GM12873 (cell line): ENCODE results near the gene SET.

Source experiments
- TF ChIP-seq, protein P1 (sequence below): IDR thresholded peaks from 2 replicates; pipeline ENCODE4 v1.5.1; 2012; ENCODE audit warnings: low read depth, mild to moderate bottlenecking, moderate library complexity, low read length, control low read depth; ENCODE audit not compliant: insufficient read depth; ENCODE audit errors: missing control alignments

Gene SET, protein sequence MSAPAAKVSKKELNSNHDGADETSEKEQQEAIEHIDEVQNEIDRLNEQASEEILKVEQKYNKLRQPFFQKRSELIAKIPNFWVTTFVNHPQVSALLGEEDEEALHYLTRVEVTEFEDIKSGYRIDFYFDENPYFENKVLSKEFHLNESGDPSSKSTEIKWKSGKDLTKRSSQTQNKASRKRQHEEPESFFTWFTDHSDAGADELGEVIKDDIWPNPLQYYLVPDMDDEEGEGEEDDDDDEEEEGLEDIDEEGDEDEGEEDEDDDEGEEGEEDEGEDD

DNA sequence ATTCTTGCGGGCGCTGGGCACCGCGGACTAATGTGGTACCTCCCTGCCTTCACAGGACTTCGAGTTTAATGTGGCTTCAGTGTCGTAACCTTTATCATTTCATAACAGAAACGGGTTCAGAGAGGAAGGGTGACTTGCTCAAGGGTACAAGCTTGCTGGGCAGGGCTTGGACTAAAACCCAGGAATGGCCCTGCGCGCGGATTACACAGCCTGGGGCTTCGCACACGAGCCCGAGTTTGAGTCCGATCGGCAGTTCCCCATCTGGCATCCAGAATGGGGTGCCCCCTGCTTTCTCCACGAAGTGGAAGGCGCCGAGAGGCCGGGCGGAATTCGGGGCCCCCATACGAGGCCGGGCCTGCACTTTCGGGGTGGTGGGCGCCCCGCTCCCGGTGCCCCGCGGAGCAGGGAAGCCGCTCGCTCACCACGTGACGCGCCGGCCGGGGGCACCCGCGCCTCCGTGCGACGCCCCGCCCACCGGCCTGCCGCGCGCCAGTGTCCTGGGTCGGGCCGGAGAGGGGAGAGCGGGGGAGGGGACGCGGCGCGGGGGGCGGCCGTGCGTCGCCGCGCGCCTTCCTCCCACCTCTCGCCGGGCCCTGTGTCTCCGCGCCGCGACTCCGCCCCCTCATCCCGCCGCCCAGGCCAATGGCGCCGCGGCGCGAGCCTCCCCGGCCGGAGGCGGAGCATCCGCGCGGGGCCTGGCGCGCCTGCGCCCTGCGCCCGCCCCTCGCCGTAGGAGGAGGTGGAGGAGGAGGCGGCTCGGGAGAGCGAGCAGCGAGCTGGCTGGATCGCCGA, at the start of gene SET:
SET (plus strand) TSS at position 722 of the 792 bp plus-strand sequence. CDS start 361 bp downstream, outside the sequence.
- TF ChIP-seq, protein P1, sequence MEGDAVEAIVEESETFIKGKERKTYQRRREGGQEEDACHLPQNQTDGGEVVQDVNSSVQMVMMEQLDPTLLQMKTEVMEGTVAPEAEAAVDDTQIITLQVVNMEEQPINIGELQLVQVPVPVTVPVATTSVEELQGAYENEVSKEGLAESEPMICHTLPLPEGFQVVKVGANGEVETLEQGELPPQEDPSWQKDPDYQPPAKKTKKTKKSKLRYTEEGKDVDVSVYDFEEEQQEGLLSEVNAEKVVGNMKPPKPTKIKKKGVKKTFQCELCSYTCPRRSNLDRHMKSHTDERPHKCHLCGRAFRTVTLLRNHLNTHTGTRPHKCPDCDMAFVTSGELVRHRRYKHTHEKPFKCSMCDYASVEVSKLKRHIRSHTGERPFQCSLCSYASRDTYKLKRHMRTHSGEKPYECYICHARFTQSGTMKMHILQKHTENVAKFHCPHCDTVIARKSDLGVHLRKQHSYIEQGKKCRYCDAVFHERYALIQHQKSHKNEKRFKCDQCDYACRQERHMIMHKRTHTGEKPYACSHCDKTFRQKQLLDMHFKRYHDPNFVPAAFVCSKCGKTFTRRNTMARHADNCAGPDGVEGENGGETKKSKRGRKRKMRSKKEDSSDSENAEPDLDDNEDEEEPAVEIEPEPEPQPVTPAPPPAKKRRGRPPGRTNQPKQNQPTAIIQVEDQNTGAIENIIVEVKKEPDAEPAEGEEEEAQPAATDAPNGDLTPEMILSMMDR, result no peak

DNA sequence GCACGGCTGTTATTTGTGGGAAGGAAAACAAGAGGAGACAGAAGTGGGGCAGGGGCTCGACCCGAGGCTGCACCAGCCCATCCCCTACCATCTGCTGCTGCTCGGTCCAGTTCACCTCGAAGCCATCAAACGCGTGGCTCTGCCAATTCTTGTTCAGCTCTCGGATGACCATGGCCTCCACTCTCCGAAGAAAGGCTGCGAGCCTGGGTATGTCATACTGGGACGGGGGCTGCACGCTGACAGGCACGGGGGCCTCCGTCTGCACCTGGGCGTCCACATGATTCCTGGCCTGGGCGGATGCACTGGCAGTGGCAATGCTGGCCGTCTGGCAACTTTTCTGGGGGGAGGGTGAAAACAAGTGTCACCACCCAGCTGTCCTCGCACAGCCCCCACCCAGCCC, 48.4 kb upstream of the SET start:
- TF ChIP-seq, protein P1, result no peak

DNA sequence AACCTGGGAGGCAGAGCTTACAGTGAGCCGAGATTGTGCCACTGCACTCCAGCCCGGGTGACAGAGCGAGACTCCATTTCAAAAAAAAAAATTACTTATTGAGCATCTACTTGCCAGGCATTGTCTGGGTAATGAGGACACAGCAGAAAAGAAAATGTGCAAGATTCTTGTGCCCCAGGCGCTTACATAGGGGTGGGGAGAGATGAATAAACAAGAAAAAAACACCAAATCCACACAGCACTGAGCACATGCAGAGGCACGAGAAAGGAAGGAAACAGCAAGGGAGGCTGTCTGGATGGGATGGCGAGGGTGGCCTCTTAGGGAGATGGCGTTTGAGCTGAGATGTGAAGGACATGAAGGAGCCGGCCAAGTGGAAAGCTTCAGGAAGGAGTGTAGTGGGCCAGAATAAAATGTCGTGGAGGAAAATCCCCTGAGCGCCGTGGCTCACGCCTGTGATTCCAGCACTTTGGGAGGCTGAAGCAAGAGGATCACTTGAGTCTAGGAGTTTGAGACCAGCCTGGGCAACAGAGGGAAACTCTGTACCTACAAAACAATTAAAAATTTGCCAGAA, 46.3 kb upstream of the SET start:
- TF ChIP-seq, protein P1, result no peak

DNA sequence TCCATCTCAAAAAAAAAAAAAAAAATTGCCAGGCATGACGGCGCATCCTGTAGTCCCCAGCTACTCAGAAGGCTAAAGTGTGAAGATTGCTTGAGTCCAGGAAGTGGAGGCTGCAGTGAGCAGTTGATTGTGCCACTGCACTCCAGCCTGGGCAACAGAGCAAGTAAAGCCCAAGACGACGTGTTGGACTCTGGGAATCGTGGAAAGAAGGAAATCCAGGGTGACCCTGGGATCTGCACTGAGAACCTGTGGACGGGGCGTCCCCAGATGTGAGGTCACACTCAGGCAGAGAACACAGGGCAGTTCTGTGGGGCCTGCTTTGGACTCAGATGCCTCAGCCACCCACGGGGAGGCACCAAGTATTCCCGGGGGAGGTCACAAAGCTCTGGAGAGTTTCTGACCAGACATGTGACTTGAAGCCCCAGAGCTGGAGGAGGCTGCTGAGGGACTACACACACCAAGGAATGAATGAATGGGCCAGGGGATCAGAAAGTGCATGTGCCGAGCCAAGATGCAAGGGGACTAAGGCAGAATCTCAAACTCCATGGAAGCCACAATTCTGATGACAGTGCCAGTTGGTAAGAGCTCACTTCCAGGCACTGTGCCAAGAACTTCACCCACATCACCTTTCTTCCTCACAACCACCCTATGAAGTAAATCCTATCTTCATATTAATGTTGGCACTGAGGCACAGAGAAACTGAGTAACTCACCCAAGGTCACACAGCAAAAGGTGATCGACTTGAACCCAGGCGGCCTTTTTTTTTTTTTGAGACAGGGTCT, 45.3 kb upstream of the SET start:
- TF ChIP-seq, protein P1, result no peak

DNA sequence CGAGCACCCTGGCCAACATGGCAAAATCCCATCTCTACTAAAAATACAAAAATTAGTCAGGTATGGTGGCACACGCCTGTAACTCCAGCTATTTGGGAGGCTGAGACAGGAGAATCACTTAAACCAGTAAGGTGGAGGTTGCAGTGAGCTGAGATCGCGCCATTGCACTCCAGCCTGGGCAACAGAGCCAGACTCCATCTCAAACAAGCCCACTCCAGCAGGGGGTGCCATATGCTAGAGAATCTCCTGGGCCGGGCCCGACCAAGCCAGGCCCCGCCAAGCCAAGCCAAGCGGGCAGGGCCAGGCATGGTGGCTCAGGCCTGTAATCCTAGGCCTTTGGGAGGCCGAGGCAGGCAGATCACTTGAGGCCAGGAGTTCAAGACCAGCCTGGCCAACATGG, 40.8 kb upstream of the SET start:
- TF ChIP-seq, protein P1, result peak; percentile 41

DNA sequence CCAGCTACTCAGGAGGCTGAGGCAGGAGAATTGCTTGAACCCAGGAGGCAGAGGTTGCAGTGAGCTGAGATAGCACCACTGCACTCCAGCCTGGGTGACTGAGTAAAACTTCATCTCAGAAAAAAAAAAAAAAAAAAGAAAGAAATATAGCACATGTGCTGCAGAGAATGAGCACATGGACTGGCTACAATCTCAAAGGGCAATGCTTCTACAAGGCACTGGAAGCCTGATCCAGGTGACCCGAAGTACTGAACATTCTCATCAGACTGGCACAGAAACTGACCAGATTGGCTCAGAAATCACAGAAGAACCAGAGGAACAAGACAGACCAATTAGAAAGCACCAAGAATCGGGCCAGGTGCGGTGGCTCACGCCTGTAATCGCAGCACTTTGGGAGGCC, 37.2 kb upstream of the SET start:
- TF ChIP-seq, protein P1, result no peak
